HFFc6 (cell line): Measurements from ENCODE around the gene MGAT3. TPM values are rescaled to one million over a fixed set of nuclear protein-coding genes. Genes with fewer than 3 reads are reported as not detected.

Experiments used
- DNase-seq: peaks from one replicate; pipeline ENCODE4 v3.0.0-alpha.2; 2018
- H3K27ac Mint-ChIP-seq: 2 replicates; pipeline ENCODE4 v1.8.0; 2020; ENCODE audit warnings: mild to moderate bottlenecking, mixed read lengths
- H3K27me3 Mint-ChIP-seq: 2 replicates; pipeline ENCODE4 v1.8.0; 2021; ENCODE audit warnings: mild to moderate bottlenecking, moderate library complexity, mixed read lengths; ENCODE audit not compliant: insufficient read depth
- H3K36me3 Mint-ChIP-seq: 2 replicates; pipeline ENCODE4 v1.8.0; 2021; ENCODE audit warnings: low read depth, mixed read lengths
- H3K4me1 Mint-ChIP-seq: 2 replicates; pipeline ENCODE4 v1.8.0; 2020; ENCODE audit warnings: low read depth, mixed read lengths
- H3K4me3 Mint-ChIP-seq: 2 replicates; pipeline ENCODE4 v1.8.0; 2020; ENCODE audit warnings: mild to moderate bottlenecking, moderate library complexity, mixed read lengths
- H3K9me3 Mint-ChIP-seq: 2 replicates; pipeline ENCODE4 v1.8.0; 2020; ENCODE audit warnings: mild to moderate bottlenecking, mixed read lengths
- total RNA-seq, 6 experiments: library from RNA; stranded (reverse); fragmentation: NEBNext Ultra II Directional; extraction: Animal tissue kit (Norgen Biotek cat#: 25700); gene quantifications; 2 replicates in 1 of 6; 3 replicates in 5 of 6; pipeline ENCODE4 v1.2.3, GENCODE V29; 2021
- TF ChIP-seq, protein P1 (sequence below): fragments of 200-600 bp; sonication (generic); IDR thresholded peaks from 2 replicates; pipeline ENCODE4 v1.5.0; 2021; ENCODE audit warnings: antibody characterized with exemption, mild to moderate bottlenecking

MGAT3 gene
- total RNA-seq, 6 experiments from 2014 or later: not detected

DNA sequence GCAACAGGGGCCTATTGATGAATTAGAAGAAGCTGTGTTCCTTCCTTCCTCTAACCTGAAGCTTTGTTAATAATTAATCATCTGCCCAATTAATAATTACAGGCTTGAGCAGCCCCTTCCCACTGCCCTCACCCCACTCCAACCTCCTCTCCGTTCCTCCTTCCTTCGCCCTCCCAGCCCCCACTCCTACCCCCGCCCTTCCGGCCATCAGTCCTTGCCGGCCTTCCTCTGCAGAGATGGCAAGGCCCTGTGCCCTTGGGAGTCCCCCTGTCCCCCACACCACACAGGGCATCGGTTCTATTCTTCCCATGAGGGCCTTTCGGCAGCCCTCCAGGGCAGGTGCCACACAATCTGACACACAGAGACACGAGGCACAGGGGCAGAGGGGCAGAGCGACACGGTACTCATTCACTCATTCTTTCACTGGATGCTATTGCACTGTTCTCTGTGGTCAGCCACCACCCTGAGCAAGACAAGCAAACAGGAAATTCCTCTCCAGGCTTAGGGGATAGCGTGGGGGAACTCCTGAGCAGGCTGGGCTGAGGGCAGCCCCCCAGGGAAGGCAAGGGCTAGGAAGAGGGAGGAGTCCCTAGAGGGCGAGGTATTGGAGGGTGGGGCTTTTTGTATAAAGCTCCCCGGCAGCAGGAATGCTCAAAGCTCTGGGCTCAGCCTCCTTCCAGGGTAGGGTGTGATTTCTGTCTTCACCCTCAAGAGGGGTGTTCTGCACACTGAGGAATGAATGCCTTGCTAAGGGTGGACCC, 14.7 kb downstream of the MGAT3 start:
- TF ChIP-seq, protein P1, sequence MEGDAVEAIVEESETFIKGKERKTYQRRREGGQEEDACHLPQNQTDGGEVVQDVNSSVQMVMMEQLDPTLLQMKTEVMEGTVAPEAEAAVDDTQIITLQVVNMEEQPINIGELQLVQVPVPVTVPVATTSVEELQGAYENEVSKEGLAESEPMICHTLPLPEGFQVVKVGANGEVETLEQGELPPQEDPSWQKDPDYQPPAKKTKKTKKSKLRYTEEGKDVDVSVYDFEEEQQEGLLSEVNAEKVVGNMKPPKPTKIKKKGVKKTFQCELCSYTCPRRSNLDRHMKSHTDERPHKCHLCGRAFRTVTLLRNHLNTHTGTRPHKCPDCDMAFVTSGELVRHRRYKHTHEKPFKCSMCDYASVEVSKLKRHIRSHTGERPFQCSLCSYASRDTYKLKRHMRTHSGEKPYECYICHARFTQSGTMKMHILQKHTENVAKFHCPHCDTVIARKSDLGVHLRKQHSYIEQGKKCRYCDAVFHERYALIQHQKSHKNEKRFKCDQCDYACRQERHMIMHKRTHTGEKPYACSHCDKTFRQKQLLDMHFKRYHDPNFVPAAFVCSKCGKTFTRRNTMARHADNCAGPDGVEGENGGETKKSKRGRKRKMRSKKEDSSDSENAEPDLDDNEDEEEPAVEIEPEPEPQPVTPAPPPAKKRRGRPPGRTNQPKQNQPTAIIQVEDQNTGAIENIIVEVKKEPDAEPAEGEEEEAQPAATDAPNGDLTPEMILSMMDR: no peak
- DNase-seq: peak; percentile 23
- H3K36me3 Mint-ChIP-seq: no peaks in the 10 kb centered on the region
- H3K4me3 Mint-ChIP-seq: peak overlapping the region; percentile 30; the same call in 1 of the 2 replicates
- H3K27me3 Mint-ChIP-seq: peaks cover 13% of the 10 kb centered on the region
- peak overlapping the region; percentile 10; the same call in 1 of the 2 replicates for H3K27ac Mint-ChIP-seq
- no peaks in the 10 kb centered on the region for H3K9me3 Mint-ChIP-seq
- peaks cover 56% of the 10 kb centered on the region for H3K4me1 Mint-ChIP-seq

DNA sequence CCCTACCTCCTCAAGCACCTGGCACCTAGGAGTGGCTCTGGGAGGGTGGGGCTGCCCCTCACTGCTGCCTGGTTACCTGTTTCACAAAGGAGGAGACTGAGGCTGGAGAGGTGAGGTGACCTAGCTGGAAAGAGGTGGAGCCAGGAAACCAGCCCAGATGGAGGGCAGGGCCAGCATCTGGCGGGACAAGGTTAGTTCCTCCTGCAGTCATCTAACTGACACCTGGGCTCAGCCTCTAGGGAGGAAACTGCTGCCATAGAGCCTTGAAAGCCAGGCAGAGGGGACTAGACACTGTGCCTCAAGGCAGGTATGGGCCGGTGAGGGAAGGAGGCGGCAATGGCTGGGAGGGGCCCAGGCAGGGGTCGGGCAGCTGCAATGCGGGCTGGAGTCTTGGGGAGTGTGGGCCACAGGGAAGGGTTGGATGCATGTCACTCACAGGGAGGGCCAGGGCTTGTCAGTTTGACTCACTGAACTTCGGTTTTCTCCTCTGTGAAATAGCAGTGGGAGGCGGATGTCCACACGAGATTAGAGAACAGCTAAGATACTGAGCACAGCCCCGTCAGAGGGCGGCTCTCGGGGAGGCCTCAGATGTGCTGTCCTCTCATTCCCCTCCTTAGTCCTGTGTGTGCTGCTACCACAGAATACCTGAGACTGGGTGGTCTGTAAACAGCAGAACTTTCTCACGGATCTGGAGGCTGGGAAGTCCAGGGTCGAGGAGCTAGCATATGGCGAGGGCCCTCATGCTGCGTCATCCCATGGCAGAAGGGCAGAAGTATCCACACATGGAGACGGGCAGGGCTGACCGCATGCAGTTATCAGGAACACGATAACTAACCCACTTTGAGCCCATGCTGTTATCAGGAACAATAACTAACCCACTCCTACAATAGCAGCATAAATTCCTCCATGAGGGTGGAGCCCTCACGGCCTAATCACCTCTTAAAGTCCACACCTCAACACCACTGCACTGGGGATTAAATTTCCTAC, 16.1 kb downstream of the MGAT3 start:
- H3K4me1 Mint-ChIP-seq: peaks cover 50% of the 10 kb centered on the region
- no peak overlapping the region; the same call in 1 of the 2 replicates for H3K27ac Mint-ChIP-seq
- H3K4me3 Mint-ChIP-seq: no peak overlapping the region

DNA sequence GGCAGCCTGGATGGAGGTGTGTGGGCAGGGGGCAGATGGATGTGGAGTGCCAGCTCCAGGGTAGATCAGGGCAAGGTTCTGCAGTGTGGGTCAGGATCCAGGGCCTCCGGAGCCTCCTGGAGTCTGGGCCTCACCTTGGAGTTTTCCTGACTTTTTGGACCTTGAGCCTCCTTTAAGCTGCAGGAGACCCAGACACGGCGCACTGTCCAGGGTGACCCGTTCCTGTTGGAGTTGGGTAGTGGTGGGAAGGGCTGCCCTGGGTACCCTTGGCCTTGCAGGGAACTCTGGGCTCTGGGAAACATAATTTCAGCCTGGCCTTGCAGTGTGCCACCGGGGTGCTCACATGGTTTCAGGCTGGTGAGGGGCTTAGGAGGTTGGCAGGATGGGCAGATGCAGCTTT, 17.0 kb downstream of the MGAT3 start:
- Mint-ChIP-seq H3K27me3 (peaks cover 3% of the 10 kb centered on the region), H3K27ac (peak overlapping the region; percentile 80; the same call in 1 of the 2 replicates), H3K9me3 (no peaks in the 10 kb centered on the region), H3K36me3 (no peaks in the 10 kb centered on the region), H3K4me1 (peaks cover 50% of the 10 kb centered on the region), H3K4me3 (no peak overlapping the region)
- TF ChIP-seq, protein P1: no peak
- no peak for DNase-seq

More for the DNA sequence above, 16.1 kb downstream of the MGAT3 start:
- DNase-seq: no peak
- TF ChIP-seq, protein P1: no peak
- Mint-ChIP-seq H3K36me3 (no peaks in the 10 kb centered on the region), H3K9me3 (no peaks in the 10 kb centered on the region), H3K27me3 (peaks cover 3% of the 10 kb centered on the region)

DNA sequence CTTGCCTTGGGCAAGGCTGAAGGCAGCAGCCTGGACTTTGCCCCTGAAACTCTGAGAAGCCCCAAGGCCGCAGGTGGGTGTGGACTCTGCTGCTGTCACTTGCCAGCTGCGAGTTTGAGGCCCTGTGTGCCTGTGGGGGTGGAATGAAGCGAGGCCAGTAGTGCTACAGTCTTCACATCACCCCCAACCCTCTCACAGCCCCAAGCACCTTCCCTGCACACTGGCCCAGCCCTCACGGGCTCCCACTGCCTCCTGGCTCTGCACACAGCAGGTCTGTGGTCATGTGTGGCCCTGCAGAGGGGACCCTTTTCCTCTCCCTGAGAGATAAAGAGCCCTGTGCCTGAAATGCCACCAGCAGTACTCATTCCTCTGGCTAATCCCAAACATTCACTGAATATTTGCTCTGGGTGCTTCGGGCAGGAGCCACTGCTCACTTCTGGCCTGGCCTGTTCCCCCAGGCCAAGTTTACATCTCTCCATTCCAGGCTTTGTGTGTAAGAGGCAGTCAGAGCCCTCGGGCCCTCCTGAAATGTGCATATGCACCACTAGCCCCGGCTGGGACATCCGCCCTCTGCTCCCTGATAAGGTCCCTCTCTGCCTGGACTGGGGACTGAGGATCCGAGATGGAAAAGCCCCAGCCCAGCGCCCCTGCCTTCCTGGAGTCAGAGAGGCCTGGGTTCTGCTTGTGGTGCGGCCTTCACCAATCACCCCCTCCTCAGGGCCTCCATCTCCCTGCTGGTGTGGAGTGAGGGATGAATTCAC, 17.7 kb downstream of the MGAT3 start:
- H3K4me3 Mint-ChIP-seq: 0 out of 2 replicates have a peak overlapping the region, but pooled peaks have one; percentile 13
- H3K36me3 Mint-ChIP-seq: no peaks in the 10 kb centered on the region
- peaks cover 3% of the 10 kb centered on the region for H3K27me3 Mint-ChIP-seq
- H3K9me3 Mint-ChIP-seq: no peaks in the 10 kb centered on the region
- peak overlapping the region; percentile 80 for H3K27ac Mint-ChIP-seq
- peaks cover 50% of the 10 kb centered on the region for H3K4me1 Mint-ChIP-seq
- TF ChIP-seq, protein P1: no peak
- peak; percentile 69 for DNase-seq

DNA sequence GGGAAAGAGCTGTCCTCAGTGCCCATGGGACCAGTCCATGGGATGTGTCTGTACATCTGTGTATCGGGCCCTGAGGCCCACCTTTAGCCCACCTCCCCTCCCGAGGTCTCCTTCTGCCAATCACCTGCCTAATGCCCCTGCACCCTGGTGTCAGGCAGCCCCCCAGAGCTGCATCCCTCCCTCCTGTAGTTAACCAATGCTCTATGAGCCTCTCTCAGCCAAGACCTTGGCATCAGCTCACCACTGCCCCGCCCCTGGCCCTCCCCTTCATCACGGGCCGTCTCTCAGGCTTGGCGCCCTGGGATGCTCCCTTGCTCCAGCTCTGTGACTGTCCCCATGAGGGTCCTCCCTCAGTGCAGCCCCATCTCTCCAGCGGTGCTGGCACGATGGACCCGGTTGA, 18.5 kb downstream of the MGAT3 start:
- no peaks in the 10 kb centered on the region for H3K9me3 Mint-ChIP-seq
- TF ChIP-seq, protein P1: no peak
- peaks cover 3% of the 10 kb centered on the region for H3K27me3 Mint-ChIP-seq
- H3K27ac Mint-ChIP-seq: peak overlapping the region; percentile 80
- H3K36me3 Mint-ChIP-seq: no peaks in the 10 kb centered on the region
- H3K4me1 Mint-ChIP-seq: peaks cover 45% of the 10 kb centered on the region
- no peak overlapping the region for H3K4me3 Mint-ChIP-seq
- DNase-seq: no peak
